HG03378 (cell line): ENCODE measurements around the gene RAD51B.

Source experiments
- ATAC-seq: cut with Tn5 transposase; IDR thresholded peaks from one replicate; pipeline ENCODE4 v1.9.1; 2021; ENCODE audit warnings: mild to moderate bottlenecking, moderate library complexity; ENCODE audit not compliant: unreplicated experiment

RAD51B gene

GRCh38 chr14:68632054-68632895, 812.7 kb downstream of the RAD51B start:
- no peak for ATAC-seq

- no peak for ATAC-seq
Measured at GRCh38 chr14:68633131-68633991, 813.8 kb downstream of the RAD51B start.

- no peak for ATAC-seq
Measured at GRCh38 chr14:68634332-68634731, 814.8 kb downstream of the RAD51B start.

GRCh38 chr14:68634874-68635595, 815.5 kb downstream of the RAD51B start:
- no peak for ATAC-seq

GRCh38 chr14:68636597-68636996, 817.0 kb downstream of the RAD51B start:
- no peak for ATAC-seq

- no peak for ATAC-seq
Measured at GRCh38 chr14:68637106-68638021, 817.8 kb downstream of the RAD51B start.

- ATAC-seq, result no peak
Measured at GRCh38 chr14:68638141-68638999, 818.8 kb downstream of the RAD51B start.

- ATAC-seq, result no peak
Measured at GRCh38 chr14:68639000-68639757, 819.6 kb downstream of the RAD51B start.

GRCh38 chr14:68639758-68640574, 820.4 kb downstream of the RAD51B start:
- no peak for ATAC-seq

GRCh38 chr14:68643673-68644072, 824.1 kb downstream of the RAD51B start:
- ATAC-seq, result no peak

- no peak for ATAC-seq
Measured at GRCh38 chr14:68644101-68644500, 824.5 kb downstream of the RAD51B start.

- no peak for ATAC-seq
Measured at GRCh38 chr14:68645371-68645770, 825.8 kb downstream of the RAD51B start.

- no peak for ATAC-seq
Measured at GRCh38 chr14:68649476-68650189, 830.1 kb downstream of the RAD51B start.

GRCh38 chr14:68650404-68650994, 830.9 kb downstream of the RAD51B start:
- no peak for ATAC-seq

- no peak for ATAC-seq
Measured at GRCh38 chr14:68651075-68651474, 831.5 kb downstream of the RAD51B start.

- no peak for ATAC-seq
Measured at GRCh38 chr14:68651652-68652432, 832.3 kb downstream of the RAD51B start.
